PC-3 (cell line): ENCODE measurements around the gene TMTC2.
"Not testable (repeated sequence)": the region's sequence is repeated elsewhere in the genome, so short reads cannot be mapped to it uniquely, and the experiment has no call there.

Experiments used
- CTCF ChIP-seq: fragments of 300-600 bp; sonication (generic); conservative IDR thresholded peaks from 2 replicates; pipeline ENCODE4 v1.5.1; 2017; ENCODE audit warnings: antibody characterized with exemption, low read depth, mild to moderate bottlenecking, low read length
- EZH2 ChIP-seq: fragments of 300-600 bp; sonication (generic); IDR thresholded peaks from one replicate; pipeline ENCODE4 v1.6.1; 2017; ENCODE audit warnings: antibody characterized with exemption, mild to moderate bottlenecking, low read length; ENCODE audit not compliant: unreplicated experiment
- EZH2phosphoT487 ChIP-seq: fragments of 300-600 bp; sonication (generic); IDR thresholded peaks from 2 replicates; pipeline ENCODE4 v1.6.1; 2018; ENCODE audit warnings: mild to moderate bottlenecking, antibody characterized with exemption, low read length, borderline replicate concordance

- TF ChIP-seq CTCF, EZH2, EZH2phosphoT487: not testable (repeated sequence)
Observed at GRCh38 chr12:82805004-82805403, 118.3 kb downstream of the TMTC2 start.
